ENCODE results near the gene PCGF3.

DNA sequence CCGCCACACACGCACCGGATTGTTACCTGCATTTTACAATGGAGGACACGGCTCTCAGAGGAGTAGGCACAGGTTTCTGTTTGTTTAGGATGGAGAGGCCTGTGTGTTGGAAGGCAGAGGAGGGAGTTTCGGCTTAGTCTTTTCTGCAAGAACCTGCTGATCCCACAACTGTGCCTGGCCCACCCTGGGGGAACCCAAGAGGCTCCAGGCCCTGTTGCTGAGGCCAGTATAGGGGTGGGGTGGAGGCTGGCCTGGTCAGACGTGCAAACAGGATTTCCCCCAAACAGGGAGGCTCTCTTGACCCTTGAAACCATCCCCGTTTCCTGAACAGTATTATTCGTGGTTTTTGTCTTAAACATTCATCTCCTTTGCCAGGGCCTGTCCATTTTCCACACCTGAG lies 15.9 kb upstream of the PCGF3 start:
- TF ChIP-seq POLR2A (IDR thresholded peaks at IDR 0.05) (no peak), POLR2AphosphoS5 (IDR thresholded peaks at IDR 0.05) (no peak)
- TF ChIP-seq, protein P1, sequence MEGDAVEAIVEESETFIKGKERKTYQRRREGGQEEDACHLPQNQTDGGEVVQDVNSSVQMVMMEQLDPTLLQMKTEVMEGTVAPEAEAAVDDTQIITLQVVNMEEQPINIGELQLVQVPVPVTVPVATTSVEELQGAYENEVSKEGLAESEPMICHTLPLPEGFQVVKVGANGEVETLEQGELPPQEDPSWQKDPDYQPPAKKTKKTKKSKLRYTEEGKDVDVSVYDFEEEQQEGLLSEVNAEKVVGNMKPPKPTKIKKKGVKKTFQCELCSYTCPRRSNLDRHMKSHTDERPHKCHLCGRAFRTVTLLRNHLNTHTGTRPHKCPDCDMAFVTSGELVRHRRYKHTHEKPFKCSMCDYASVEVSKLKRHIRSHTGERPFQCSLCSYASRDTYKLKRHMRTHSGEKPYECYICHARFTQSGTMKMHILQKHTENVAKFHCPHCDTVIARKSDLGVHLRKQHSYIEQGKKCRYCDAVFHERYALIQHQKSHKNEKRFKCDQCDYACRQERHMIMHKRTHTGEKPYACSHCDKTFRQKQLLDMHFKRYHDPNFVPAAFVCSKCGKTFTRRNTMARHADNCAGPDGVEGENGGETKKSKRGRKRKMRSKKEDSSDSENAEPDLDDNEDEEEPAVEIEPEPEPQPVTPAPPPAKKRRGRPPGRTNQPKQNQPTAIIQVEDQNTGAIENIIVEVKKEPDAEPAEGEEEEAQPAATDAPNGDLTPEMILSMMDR (IDR thresholded peaks at IDR 0.05): no peak

All from prostate gland (tissue), 2 donors.